Body of pancreas (tissue), 4 donors: ENCODE data around the gene YWHAG.

ENCODE experiments used
- CTCF ChIP-seq, 7 experiments: fragments of 450-650 bp in 4 of 7; fragments of 200-600 bp in 3 of 7; sonication (generic) in 3 of 7; IDR thresholded peaks; one replicate each; pipeline ENCODE4 v1.5.1; 2016 to 2019; ENCODE audit warnings: antibody characterized with exemption in 7 of 7
- POLR2A ChIP-seq, 3 donors: fragments of 450-650 bp; IDR thresholded peaks; one replicate each; pipeline ENCODE4 v1.6.1; 2016; ENCODE audit warnings: antibody characterized with exemption in 3 of 3, mild to moderate bottlenecking in 2 of 3

- TF ChIP-seq POLR2A (IDR thresholded peaks at IDR 0.05): no peak
- no peak for TF ChIP-seq CTCF (IDR thresholded peaks at IDR 0.05)
Measured at GRCh38 chr7:76349313-76349885, 9.4 kb downstream of the YWHAG start.
